ENCODE measurements around the gene FXYD5.
A peak's percentile ranks its signal among the peaks of the same experiment; 100 is the strongest.
"Not testable (repeated sequence)": the region's sequence is repeated elsewhere in the genome, so short reads cannot be mapped to it uniquely, and the experiment has no call there.

FXYD5 gene

GRCh38 chr19:35140207-35140961, 14.2 kb upstream of the FXYD5 start:
- DNase-seq, result no peak

- DNase-seq, result peak; percentile 98 to 99
Observed at GRCh38 chr19:35140962-35141836, 13.3 kb upstream of the FXYD5 start.

DNA sequence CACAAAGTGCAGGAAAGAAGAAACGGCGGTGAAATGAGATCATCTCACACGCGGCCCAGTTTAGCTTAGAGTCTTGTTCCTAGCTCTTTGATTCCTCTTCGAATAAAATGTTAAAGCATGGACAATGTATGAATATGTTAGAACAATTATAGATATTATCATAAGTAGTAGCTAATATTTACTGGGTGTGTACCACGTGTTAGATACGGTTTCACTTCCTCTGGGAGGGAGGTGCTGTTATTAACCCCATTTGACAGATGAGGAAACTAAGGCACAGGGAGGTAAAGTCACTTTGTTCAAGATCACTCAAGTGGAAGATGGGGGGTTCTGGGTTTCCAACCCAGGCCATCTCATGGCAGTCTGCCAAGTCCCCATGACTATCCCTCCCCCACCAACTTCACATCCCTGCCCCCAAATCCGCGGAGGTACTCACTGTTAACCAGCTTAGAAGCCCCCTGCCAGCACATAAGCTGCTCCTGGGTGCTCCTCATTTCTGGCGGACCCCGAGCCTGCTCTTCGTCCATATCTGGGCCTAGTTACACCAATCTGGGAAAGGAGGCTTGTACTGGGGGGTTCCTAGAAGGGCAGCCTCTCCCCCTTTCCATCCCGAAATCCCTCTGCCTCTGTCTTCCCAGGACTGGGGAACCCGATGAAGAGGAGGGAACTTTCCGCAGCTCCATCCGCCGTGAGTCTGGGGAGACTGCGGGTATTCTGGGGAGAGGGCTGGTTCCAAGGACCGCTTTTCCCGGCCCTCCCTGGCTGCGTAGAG, 12.5 kb upstream of the FXYD5 start:
- DNase-seq, result no peak

DNA sequence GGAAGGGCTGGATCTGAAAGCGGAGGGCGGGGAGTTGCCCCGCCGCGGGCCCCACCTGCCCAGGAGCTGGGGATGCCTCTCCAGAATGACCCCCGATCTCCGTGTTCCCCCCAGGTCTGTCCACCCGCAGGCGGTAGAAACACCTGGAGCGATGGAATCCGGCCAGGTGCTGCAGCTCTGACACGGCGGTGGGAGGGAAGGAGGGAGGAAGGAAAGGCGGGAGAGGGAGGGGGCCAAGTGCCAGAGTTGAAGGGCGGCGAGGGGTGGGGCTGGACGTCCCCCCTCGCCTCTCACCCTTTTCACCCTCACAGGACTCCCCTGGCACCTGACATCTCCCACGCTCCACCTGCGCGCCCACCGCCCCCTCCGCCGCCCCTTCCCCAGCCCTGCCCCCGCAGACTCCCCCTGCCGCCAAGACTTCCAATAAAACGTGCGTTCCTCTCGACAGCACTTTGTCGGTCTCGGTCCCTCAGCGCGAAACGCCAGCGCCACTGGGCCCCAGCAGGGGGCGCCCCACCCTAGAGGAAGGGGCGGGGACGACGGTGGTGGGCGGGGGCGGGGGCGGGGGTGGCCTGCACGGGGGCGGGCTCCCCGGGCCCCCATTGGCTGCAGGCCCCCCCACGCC, 11.8 kb upstream of the FXYD5 start:
- DNase-seq, result peak; percentile 64 to 66

- no peak for DNase-seq
Observed at GRCh38 chr19:35143231-35143715, 11.3 kb upstream of the FXYD5 start, which contains the start of gene FXYD7. FXYD7 (plus strand) TSS chr19:35143255; CDS start chr19:35143334, 79 bp downstream.

GRCh38 chr19:35143818-35144217, 10.7 kb upstream of the FXYD5 start:
- DNase-seq, result no peak

- DNase-seq, result no peak
Observed at GRCh38 chr19:35144259-35144599, 10.3 kb upstream of the FXYD5 start.

DNA sequence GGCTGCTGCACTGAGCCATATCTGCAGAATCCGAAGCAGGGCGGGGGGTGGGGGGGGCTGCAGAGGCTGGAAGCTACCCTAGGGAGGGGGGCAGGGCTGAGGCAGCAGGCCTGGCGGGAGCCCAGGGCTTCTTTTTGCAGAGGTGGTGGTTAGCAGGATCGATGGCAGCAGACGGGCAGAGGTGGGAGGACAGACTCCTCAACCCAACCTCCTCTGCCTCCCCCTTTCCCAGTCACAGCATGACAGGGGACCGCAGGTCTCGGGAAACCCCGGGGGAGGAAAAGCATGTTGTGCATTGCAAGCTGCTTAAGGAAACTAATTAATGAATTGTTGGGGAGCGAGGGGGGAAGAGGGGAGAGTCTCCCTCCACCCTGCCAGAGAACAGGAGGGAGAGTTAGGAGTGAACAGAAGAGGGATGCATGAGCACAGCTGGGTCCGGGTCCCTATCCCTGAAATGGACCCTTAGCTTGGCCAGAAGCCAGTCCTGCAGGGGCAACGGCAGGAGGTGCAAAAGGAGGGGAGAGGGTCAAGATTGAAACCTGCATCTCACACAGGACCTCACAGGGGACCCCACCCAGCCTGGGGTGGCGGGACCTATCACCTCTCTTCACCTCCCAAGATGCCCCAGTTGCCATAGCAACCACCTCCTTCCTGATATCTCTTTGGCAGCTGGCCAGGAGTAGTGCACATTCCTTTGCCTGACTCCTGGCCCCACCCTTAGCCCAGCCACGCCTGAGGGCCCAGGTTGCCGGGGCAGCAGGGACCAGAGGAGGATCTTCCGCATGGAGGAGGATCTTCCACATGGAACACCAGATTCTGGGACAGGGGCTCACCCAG, 9.7 kb upstream of the FXYD5 start:
- DNase-seq, result no peak

- DNase-seq, result no peak
Observed at GRCh38 chr19:35146746-35147459, 7.6 kb upstream of the FXYD5 start.

DNA sequence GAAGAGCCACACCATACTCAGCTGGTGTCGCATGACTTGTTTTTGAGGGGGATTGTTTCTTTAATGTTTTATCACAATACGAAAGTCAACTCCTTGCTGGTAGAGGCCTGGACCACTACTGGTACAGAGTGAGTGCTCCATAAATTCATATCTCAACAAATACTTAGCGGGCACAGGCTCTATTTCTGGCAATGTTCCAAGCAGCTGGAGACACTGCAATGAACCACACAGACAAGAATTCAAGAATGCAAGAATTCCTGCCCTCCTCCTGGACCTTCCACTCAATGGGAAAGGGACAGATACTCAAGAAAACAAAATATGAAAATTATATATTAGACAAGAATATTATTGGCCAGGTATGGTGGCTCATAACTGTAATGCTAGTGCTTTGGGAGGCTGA, 5.1 kb upstream of the FXYD5 start:
- DNase-seq, result no peak

DNA sequence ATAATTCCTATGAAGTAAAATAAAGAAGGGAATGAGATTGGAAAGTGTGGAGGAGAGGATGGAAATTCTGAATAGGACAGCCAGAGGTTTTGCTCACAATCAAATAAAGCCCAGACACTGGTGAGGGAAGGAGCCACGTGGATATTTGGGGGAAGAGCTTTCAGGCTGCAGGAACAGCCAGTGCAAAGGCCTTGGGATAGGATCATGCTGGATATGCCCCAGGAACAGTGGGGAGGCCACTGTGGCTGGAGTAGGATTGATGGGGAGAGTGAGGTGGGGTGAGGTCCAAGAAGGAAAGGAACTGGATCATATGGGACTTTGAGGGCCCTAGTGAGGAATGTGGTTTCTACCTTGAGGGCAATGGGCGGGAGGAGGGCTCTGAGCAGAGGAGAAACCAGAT, 4.1 kb upstream of the FXYD5 start:
- DNase-seq, result no peak

DNA sequence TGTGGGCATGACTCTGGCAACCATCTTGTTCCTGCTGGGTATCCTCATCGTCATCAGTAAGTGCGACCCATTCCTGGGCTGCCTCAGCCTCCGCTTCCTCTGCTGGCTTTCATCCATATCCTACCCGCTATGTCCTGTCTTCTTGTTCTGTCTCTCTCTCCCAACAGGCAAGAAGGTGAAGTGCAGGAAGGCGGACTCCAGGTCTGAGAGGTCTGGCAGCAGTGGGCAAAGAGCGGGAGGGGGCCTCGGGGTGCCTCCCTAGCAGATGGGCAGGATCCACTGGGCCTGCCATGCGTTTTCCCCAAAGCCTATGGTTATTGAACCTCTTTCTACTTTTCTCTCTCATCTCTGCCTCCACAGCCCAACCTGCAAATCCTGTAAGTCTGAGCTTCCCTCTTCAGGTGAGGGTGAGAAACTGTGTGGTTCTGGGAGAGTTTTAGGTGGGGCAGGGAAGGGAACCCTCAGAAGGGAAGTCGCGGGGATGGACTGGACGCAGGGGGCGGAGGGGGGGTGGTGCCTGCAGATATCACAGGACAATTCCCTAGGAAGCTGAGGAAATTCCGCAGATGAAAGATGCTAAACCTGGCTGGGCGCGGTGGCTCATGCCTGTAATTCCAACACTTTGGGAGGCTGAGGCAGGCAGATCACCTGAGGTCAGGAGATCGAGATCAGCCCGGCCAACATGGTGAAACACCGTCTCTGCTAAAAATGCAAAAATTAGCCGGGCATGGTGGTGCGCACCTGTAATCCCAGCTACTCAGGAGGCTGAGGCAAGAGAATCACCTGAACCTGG, 3.1 kb upstream of the FXYD5 start:
- DNase-seq, result no peak

DNA sequence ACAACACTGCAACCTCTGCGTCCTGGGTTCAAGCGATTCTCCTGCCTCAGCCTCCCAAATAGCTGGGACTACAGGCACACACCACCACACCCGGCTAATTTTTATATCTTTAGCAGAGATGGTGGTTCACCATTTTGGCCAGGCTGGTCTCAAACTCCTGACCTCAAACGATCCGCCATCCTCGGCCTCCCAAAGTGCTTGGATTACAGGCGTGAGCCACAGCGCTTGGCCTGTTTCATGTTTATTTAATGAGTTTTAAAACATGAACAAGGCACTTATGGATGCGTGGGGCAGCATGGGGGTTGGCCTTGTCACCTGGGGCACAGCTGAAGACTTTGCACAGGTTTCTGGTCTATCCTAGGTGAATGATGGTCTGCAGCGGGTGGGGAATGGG, 1.4 kb upstream of the FXYD5 start:
- not testable (repeated sequence) for DNase-seq

DNA sequence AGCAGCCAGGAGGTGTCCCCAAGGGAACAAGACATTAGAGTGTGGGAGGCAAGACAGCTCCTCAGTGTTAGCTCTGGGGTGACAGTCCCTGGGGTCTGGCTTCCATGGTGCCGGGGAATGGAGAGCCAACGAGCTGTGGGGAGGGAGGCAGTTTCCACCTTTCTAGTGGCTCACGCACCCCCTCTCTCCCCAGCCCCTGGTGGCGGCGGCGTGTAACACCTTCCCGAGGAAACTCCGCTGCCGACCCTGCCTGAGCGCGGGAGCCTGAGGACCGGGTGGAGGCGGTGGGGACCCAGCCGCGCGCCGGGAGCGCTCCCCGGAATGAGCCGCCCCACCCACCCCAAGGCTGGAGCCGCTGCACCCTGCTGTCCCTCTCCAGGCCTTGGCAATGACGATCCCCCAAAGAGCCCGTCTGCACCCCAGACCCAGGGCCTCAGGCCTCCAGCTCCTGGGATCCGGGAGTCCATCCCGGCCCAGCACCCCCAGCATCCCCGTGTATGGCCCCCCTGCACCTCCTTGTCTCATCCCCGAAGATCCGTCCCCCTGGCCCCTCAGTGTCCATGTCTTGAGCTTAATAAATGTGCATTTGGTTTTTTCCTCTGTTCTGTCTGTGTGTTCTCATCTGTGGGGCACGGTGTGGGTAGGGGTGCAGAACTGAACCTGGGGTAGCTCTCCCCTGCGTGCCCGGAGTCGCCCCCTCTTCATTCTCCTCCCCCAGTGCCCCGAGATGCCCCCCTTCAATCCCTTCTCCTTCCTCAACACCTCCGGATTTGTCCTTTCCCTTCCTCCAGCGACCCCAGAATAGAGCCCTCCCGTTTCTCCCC, 622 bp upstream of the FXYD5 start:
- DNase-seq, result peak; percentile 73 to 74

DNA sequence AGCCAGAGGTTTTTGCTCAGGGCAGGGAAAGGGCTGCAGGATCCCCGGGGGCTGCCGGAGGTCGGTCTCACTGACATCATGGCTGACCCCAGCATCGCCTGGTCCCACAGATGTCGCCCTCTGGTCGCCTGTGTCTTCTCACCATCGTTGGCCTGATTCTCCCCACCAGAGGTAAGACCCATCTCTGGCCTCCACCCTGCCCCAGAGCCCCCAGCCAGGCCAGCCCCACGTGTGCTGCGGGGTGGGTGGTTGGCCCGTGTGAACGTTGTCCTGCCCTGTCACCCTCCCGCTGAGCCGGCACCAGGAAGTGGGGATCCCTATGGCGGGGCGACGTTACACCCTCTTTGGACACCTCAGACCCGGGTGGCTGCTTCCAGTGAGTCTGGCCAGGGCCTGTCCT, 906 bp downstream of the FXYD5 start:
- DNase-seq, result no peak

DNA sequence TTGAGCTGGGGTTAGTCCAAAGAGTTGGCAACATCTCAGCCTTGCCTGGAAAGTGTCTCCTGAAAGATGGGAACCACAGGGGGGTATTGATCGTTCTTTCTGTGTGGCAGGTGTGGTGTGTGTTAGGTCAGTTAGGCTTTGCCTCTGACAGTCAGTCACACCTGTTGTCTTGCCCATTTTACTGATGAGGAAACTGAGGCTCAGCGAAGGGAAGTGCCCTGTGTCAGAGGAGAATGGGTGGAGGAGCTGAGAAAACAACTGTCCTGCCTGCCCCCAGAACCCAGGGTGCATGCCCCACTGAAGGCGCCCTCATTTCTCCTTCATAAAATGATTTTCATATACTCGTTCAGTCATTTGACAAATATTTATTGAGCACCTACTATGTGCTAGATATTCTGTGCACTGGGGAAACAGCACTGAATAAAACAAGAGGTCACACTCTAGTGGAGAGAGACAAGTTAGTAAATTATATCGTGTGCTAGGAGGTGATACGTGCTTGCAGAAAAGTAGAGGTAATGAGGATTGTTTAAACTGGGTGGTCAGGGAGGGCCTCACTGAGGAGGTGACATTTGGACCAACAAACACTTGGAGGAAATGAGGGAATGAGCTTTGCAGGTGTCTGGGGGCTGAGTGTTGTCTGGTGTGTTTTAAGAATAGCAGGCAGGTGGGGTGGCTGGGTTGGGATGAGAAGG, 1.6 kb downstream of the FXYD5 start:
- DNase-seq, result no peak

GRCh38 chr19:35156673-35157014, 2.1 kb downstream of the FXYD5 start:
- no peak for DNase-seq

- no peak for DNase-seq
Observed at GRCh38 chr19:35157431-35157830, 2.9 kb downstream of the FXYD5 start.

- no peak for DNase-seq
Observed at GRCh38 chr19:35159606-35160005, 5.1 kb downstream of the FXYD5 start.
